Spleen (tissue), 11 donors: ENCODE data around the gene MUSTN1. TPM values are rescaled to one million over a fixed set of nuclear protein-coding genes. Genes with fewer than 3 reads are reported as not detected.
A peak's percentile ranks its signal among the peaks of the same experiment; 100 is the strongest.

Experiments
- DNase-seq: peaks from one replicate; pipeline ENCODE4 v3.0.0-alpha.2; 2020
- H3K27ac ChIP-seq, 8 donors: fragments of 200-600 bp; sonication (generic) in 7 of 8; 1 replicate in 4 of 8; 2 replicates in 4 of 8; pipeline versions ENCODE4 v1.5.0 to v1.8.0; 2016 to 2021; ENCODE audit warnings: inconsistent platforms in 4 of 8, mild to moderate bottlenecking in 4 of 8, moderate library complexity in 1 of 8
- H3K27me3 ChIP-seq, 7 donors: fragments of 200-600 bp; sonication (generic) in 6 of 7; replicated peaks in 1 of 7; 1 replicate in 4 of 7; 2 replicates in 3 of 7; pipeline versions ENCODE4 v1.5.0 to v1.8.0; 2016 to 2021; ENCODE audit warnings: inconsistent platforms in 3 of 7, mild to moderate bottlenecking in 1 of 7
- H3K36me3 ChIP-seq, 6 donors: fragments of 200-600 bp; sonication (generic) in 5 of 6; 1 replicate in 4 of 6; 2 replicates in 2 of 6; pipeline versions ENCODE4 v1.5.0 to v1.8.0; 2016 to 2021; ENCODE audit warnings: inconsistent platforms in 2 of 6
- H3K4me1 ChIP-seq, 6 donors: fragments of 200-600 bp; sonication (generic) in 5 of 6; 1 replicate in 3 of 6; 2 replicates in 3 of 6; pipeline versions ENCODE4 v1.5.0 to v1.8.0; 2016 to 2021; ENCODE audit warnings: inconsistent platforms in 3 of 6
- H3K4me3 ChIP-seq, 8 donors: fragments of 200-600 bp; sonication (generic) in 7 of 8; 1 replicate in 4 of 8; 2 replicates in 4 of 8; pipeline versions ENCODE4 v1.5.0 to v1.8.0; 2016 to 2021; ENCODE audit warnings: inconsistent platforms in 4 of 8, mild to moderate bottlenecking in 4 of 8, moderate library complexity in 2 of 8
- H3K9me3 ChIP-seq, 8 donors: fragments of 200-600 bp; sonication (generic) in 7 of 8; 1 replicate in 4 of 8; 2 replicates in 4 of 8; pipeline versions ENCODE4 v1.5.0 to v1.8.0; 2016 to 2021; ENCODE audit warnings: inconsistent platforms in 4 of 8
- CTCF ChIP-seq, 11 experiments: fragments of 200-600 bp in 7 of 11; fragments of 450-650 bp in 4 of 11; sonication (generic) in 4 of 11; IDR thresholded peaks in 8 of 11; conservative IDR thresholded peaks in 3 of 11; 1 replicate in 7 of 11; 2 replicates in 4 of 11; pipeline versions ENCODE4 v1.4.0 to v1.8.0; 2016 to 2021; ENCODE audit warnings: antibody characterized with exemption in 11 of 11, inconsistent platforms in 4 of 11, mild to moderate bottlenecking in 1 of 11
- POLR2A ChIP-seq, 3 donors: fragments of 450-650 bp; IDR thresholded peaks; one replicate each; pipeline ENCODE4 v1.5.1; 2017; ENCODE audit warnings: antibody characterized with exemption in 3 of 3, mild to moderate bottlenecking in 1 of 3
- POLR2AphosphoS5 ChIP-seq, 3 donors: sonication (generic); formaldehyde crosslinking; IDR thresholded peaks; one replicate each; pipeline ENCODE4 v1.5.1; 2017; ENCODE audit warnings: antibody characterized with exemption in 3 of 3
- WGBS, 5 donors: extraction: QIAGEN DNeasy Blood & Tissue Kit in 3 of 5; methylation state at CpG; one replicate each; pipeline versions ENCODE4 v1.1.5 to v1.1.7; 2013 to 2018; 5-methylcytosine and 5-hydroxymethylcytosine counted together
- intact Hi-C: fragments of 100-400 bp; cut with DNase I; formaldehyde crosslinking; loops from one replicate; pipeline ENCODE4 v1.15.0; 2023; ENCODE audit warnings: low total_unique reads
- polyA plus RNA-seq, 3 donors: library from polyadenylated mRNA; stranded (reverse); fragments of 200-250 nt; gene quantifications; one replicate each; pipeline ENCODE4 v1.2.1, GENCODE V29; 2013
- total RNA-seq, 7 donors: library from RNA; depleted of rRNA in 3 of 7; stranded (reverse); fragments of >200 nt in 3 of 7; fragmentation: NEBNext Ultra II Directional in 4 of 7; extraction: Animal tissue kit (Norgen Biotek cat#: 25700) in 4 of 7; gene quantifications; one replicate each; pipeline versions ENCODE4 v1.1.0 to v1.2.1, GENCODE V29; 2016 to 2021
- donor health status: healthy with polysubstance abuse.
- donor health status: DM: no; HTN: no; CAD: no; lungs with moderate emphysema.
- donor health status: DM: no; HTN: no; CAD: no.
- donor health status: Bipolar disorder and iron deficiency.
- donor health status: healthy.
- donor health status: DM: no; HTN: no; CAD: no.
- donor health status: DM: yes; HTN: yes; CAD: no.

Gene MUSTN1
- total and polyA plus RNA-seq, 10 donors = 2.5 to 17.8 (median 5.4) TPM; not detected in 2

DNA sequence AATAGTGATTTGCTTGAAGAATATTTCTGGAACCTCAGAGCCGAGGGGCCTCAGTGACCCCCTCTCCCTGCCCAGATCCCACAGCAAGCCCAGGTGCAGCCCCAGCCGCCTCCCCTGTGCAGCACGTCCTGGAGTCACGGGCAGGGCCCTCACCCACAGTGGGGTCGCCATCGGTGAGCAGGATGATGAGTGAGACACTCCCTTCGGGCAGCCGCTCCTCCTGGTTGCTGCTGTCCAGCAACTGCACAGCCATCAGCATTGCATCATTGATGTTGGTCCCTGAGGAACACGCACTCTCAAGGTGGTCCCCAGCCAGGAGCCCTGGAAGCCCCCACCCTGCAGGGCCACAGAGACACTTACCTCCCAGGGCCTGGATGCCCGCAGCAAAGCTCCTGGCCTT is 10.8 kb downstream of the MUSTN1 start:
- Histone ChIP-seq H3K27ac (no peak overlapping the region), H3K36me3 (peaks cover 0 to 81% (median 15%) of the 10 kb centered on the region in 6 donors), H3K9me3 (no peaks in the 10 kb centered on the region), H3K4me3 (no peak overlapping the region), H3K4me1 (no peaks in the 10 kb centered on the region), H3K27me3 (no peaks in the 10 kb centered on the region)
- WGBS, 5 donors = 87 to 100% (median 95%) methylated on average over 4 to 10 of the region's 10 CpGs
- DNase-seq = no peak
- TF ChIP-seq POLR2A (IDR thresholded peaks at IDR 0.05) = no peak
- no peak for TF ChIP-seq POLR2AphosphoS5 (IDR thresholded peaks at IDR 0.05)
- no peak for TF ChIP-seq CTCF (IDR thresholded peaks at IDR 0.05 in 8 of 11, conservative IDR thresholded peaks at IDR 0.05 in 3 of 11)
- intact Hi-C loops = no loop called here

DNA sequence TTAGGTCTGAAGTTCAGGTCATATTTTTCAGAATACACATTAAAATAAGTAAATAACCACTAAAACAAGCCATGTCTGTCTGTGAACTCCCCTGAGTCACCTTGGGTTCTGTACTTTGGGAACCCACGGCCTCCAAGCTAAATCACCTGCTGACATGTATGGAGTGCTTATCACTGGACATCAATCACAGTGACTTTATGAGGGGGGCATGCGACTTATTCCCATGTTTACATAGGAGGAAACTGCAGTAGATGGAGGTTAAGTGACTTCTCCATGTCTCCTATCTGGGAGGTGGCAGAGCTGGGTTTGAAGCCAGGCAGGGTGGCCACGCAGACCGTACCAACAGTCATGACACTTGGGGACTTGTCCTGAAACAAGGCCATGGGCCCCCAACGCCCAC is 12.5 kb downstream of the MUSTN1 start:
- DNase-seq = no peak
- Histone ChIP-seq H3K4me1 (no peaks in the 10 kb centered on the region), H3K27ac (no peak overlapping the region), H3K9me3 (no peaks in the 10 kb centered on the region), H3K27me3 (no peaks in the 10 kb centered on the region), H3K4me3 (no peak overlapping the region), H3K36me3 (peaks cover 0 to 81% (median 15%) of the 10 kb centered on the region in 6 donors)
- TF ChIP-seq POLR2AphosphoS5 (IDR thresholded peaks at IDR 0.05) = no peak
- WGBS, 5 donors = 92 to 98% (median 95%) methylated on average over 5 of the region's 5 CpGs
- intact Hi-C loops = no loop called here

DNA sequence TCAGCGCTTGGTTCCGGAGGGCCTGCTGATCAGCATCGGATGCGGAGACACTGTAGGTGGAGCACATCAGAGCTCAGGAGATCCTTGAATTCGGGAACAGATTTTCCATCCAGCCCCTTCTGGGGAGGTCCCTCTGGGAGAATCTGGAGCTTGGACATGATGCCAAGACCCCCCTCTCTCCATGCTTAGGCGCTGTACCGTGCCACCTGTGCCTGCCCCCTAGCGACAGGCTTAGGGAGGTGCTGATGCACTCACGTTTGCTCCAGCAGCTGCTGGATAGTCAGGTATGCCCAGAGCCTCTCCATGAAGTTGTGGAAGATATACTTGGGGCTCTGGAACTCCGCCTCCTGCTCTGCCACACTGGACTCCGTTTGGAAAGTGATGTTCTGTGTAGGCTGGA is 14.1 kb downstream of the MUSTN1 start:
- no peak overlapping the region for H3K27ac ChIP-seq

GRCh38 chr3:52819936-52820335 is 14.9 kb downstream of the MUSTN1 start:
- WGBS, 5 donors = 78 to 100% (median 90%) methylated on average over 2 of the region's 2 CpGs
- Histone ChIP-seq H3K36me3 (peaks cover 0 to 70% (median 15%) of the 10 kb centered on the region in 6 donors), H3K27me3 (no peaks in the 10 kb centered on the region), H3K9me3 (no peaks in the 10 kb centered on the region), H3K27ac (no peak overlapping the region), H3K4me3 (no peak overlapping the region), H3K4me1 (no peaks in the 10 kb centered on the region)
- no peak for DNase-seq
- no peak for TF ChIP-seq CTCF (IDR thresholded peaks at IDR 0.05 in 8 of 11, conservative IDR thresholded peaks at IDR 0.05 in 3 of 11)
- TF ChIP-seq POLR2AphosphoS5 (IDR thresholded peaks at IDR 0.05) = no peak
- no peak for TF ChIP-seq POLR2A (IDR thresholded peaks at IDR 0.05)
- intact Hi-C loops = no loop called here

More for the DNA sequence above, 14.1 kb downstream of the MUSTN1 start:
- WGBS, 5 donors = 60 to 90% (median 68%) methylated on average over 5 to 11 of the region's 11 CpGs
- peak in 8 of 11 experiments; percentile 15 to 65 (median 49) for TF ChIP-seq CTCF (IDR thresholded peaks at IDR 0.05 in 8 of 11, conservative IDR thresholded peaks at IDR 0.05 in 3 of 11)
- no peak for TF ChIP-seq POLR2AphosphoS5 (IDR thresholded peaks at IDR 0.05)
- H3K4me1 ChIP-seq = no peaks in the 10 kb centered on the region
- peaks cover 0 to 74% (median 15%) of the 10 kb centered on the region in 6 donors for H3K36me3 ChIP-seq
- DNase-seq = no peak
- H3K4me3 ChIP-seq = no peak overlapping the region
- intact Hi-C loops = no loop called here
- no peaks in the 10 kb centered on the region for H3K9me3 ChIP-seq
- no peaks in the 10 kb centered on the region for H3K27me3 ChIP-seq

GRCh38 chr3:52817860-52818259 is 17.0 kb downstream of the MUSTN1 start:
- Histone ChIP-seq H3K4me1 (no peaks in the 10 kb centered on the region), H3K27me3 (no peaks in the 10 kb centered on the region), H3K36me3 (peaks cover 0 to 54% (median 3%) of the 10 kb centered on the region in 6 donors), H3K9me3 (no peaks in the 10 kb centered on the region), H3K4me3 (no peak overlapping the region), H3K27ac (no peak overlapping the region)
- no peak for TF ChIP-seq CTCF (IDR thresholded peaks at IDR 0.05 in 8 of 11, conservative IDR thresholded peaks at IDR 0.05 in 3 of 11)
- no peak for TF ChIP-seq POLR2A (IDR thresholded peaks at IDR 0.05)
- TF ChIP-seq POLR2AphosphoS5 (IDR thresholded peaks at IDR 0.05) = no peak
- intact Hi-C loops = no loop called here
- no peak for DNase-seq
- 60 to 94% (median 90%) methylated on average over 4 to 7 of the region's 7 CpGs for WGBS, 5 donors
